SH-SY5Y (cell line): ENCODE results near the gene CTDNEP1.

Experiments
- GATA2 ChIP-seq: IDR thresholded peaks from 2 replicates; pipeline ENCODE4 v1.6.1; 2011; ENCODE audit warnings: mild to moderate bottlenecking, low read depth, low read length
- GATA3 ChIP-seq: IDR thresholded peaks from 2 replicates; pipeline ENCODE4 v1.6.1; 2011; ENCODE audit warnings: low read depth, mild to moderate bottlenecking, low read length, moderate library complexity

GRCh38 chr17:7216242-7217112, 35.1 kb downstream of the CTDNEP1 start:
- no peak for TF ChIP-seq GATA3
- no peak for TF ChIP-seq GATA2
